Stimulated activated CD8-positive, alpha-beta memory T cell treated with anti-CD3 and anti-CD28 coated beads, Interleukin-7, amount 100 ng/mL, for 4 hours (primary cell): ENCODE data around the gene GXYLT2.

Experiments
- DNase-seq, 2 donors: peaks; one replicate each; pipeline ENCODE4 v3.0.0-alpha.2; 2020; ENCODE audit warnings: low read depth in 2 of 2

GXYLT2 gene

DNA sequence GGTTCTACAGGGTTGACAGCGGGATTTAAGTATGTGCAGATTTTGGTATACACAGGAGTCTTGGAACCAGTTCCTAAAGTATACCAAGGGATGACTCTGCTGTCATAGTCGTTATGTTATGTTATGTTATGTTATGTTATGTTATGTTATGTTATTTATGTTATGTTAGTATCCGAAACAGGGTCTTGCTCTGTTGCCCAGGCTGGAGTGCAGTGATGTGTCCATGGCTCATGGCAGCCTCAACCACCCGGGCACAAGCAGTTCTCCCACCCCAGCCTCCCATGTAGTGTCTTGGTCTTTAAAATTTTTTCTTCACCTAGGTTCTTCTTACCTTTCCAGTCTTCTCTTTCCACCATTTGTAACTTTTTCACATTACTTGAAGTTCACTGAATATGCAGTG is 130.5 kb downstream of the GXYLT2 start:
- no peak for DNase-seq

- no peak for DNase-seq
Measured at GRCh38 chr3:73018790-73019441, 131.1 kb downstream of the GXYLT2 start.

DNA sequence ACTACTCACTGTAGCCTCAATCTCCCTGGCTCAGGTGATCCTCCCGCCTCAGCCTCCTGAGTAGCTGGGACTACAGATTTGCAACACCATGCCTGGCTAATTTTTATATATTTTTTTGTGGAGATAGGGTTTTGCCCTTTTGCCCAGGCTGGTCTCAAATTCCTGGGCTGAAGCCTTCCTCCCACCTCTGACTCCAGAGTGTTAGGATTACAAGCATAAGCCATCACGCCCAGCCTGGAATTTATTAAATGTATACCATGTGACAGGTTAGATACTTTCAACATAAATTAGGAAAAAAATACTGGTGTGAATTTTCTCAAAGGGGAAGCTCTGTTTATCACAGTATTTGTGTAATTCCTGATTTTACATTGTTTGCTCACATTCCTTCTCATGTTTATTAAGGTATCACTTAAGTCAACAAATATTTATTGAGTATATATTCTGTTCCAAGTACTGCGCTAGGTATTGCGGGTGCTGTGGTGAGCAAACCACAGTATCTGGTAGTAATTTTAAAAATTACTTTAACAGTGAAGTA is 133.5 kb downstream of the GXYLT2 start:
- DNase-seq, result no peak

- no peak for DNase-seq
Measured at GRCh38 chr3:73024836-73025235, 137.0 kb downstream of the GXYLT2 start.

DNA sequence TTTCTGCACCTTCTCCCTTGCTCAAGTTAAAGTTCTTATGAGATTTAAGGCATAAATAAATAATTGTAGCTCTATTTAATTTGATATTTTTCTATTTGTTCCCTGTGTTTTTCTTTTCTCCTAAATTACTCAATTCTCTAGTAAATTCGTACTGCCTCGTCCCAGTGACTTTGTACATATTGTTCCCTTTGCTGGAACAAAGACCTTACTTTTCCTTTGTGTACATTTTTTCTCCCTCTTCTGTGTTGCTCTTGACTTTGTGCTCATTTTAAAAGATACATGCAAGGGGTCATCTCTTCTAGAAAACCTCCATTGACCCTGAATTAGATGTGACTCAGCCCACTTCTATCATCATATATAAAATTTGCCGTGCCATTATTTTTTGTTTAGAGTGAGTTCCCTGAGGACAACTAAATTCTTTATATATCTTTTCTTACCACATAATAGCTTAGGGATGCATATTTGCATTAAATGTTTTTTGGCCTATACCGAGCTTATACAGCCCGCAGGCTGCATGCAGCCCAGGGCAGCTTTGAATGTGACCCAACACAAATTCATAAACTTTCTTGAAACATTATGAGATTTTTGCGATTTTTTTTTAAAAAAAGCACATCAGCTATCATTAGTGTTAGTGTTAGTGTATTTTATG is 138.4 kb downstream of the GXYLT2 start:
- DNase-seq, result no peak
